ENCODE data around the gene IFT43.

GRCh38 chr14:76019676-76020075, 34.1 kb downstream of the IFT43 start:
- TF ChIP-seq, protein P1, sequence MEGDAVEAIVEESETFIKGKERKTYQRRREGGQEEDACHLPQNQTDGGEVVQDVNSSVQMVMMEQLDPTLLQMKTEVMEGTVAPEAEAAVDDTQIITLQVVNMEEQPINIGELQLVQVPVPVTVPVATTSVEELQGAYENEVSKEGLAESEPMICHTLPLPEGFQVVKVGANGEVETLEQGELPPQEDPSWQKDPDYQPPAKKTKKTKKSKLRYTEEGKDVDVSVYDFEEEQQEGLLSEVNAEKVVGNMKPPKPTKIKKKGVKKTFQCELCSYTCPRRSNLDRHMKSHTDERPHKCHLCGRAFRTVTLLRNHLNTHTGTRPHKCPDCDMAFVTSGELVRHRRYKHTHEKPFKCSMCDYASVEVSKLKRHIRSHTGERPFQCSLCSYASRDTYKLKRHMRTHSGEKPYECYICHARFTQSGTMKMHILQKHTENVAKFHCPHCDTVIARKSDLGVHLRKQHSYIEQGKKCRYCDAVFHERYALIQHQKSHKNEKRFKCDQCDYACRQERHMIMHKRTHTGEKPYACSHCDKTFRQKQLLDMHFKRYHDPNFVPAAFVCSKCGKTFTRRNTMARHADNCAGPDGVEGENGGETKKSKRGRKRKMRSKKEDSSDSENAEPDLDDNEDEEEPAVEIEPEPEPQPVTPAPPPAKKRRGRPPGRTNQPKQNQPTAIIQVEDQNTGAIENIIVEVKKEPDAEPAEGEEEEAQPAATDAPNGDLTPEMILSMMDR (conservative IDR thresholded peaks at IDR 0.05 in 1 of 2, IDR thresholded peaks at IDR 0.05 in 1 of 2; ENCODE audit: low read depth in 1 of 2, low read length in 2 of 2), result no peak
- TF ChIP-seq EZH2 (IDR thresholded peaks at IDR 0.05; ENCODE audit: low read length, missing control alignments), result no peak

Data from fibroblast of lung (primary cell).